Type B pancreatic cell (in vitro differentiated cells): ENCODE measurements around the gene MRM2. TPM values are rescaled to one million over a fixed set of nuclear protein-coding genes. Genes with fewer than 3 reads are reported as not detected.
A peak's percentile ranks its signal among the peaks of the same experiment; 100 is the strongest.

Experiments used
- DNase-seq: peaks from one replicate; pipeline ENCODE4 v3.0.0; 2021; ENCODE audit warnings: mixed read lengths; ENCODE audit not compliant: unreplicated experiment; ENCODE audit errors: extremely low spot score
- H3K27ac Mint-ChIP-seq: 2 replicates; pipeline ENCODE4 v1.8.0; 2021; ENCODE audit warnings: mild to moderate bottlenecking, mixed read lengths
- H3K27me3 Mint-ChIP-seq: 2 replicates; pipeline ENCODE4 v1.8.0; 2021; ENCODE audit warnings: mixed read lengths
- H3K36me3 Mint-ChIP-seq: 2 replicates; pipeline ENCODE4 v1.8.0; 2021; ENCODE audit warnings: mixed read lengths
- H3K4me1 Mint-ChIP-seq: one replicate; pipeline ENCODE4 v1.8.0; 2021; ENCODE audit warnings: mixed read lengths; ENCODE audit not compliant: unreplicated experiment
- H3K4me3 Mint-ChIP-seq: 2 replicates; pipeline ENCODE4 v1.8.0; 2021; ENCODE audit warnings: mild to moderate bottlenecking, mixed read lengths
- H3K9me3 Mint-ChIP-seq: 2 replicates; pipeline ENCODE4 v1.8.0; 2021; ENCODE audit warnings: mixed read lengths
- CTCF ChIP-seq: fragments of 200-600 bp; sonication (generic); conservative IDR thresholded peaks from 2 replicates; pipeline ENCODE4 v1.5.0; 2021; ENCODE audit warnings: antibody characterized with exemption, mild to moderate bottlenecking
- long read RNA-seq: library from polyadenylated mRNA; unstranded; transcript quantifications from one replicate; pipeline ENCODE4 v2.0.0, GENCODE V29; 2020
- total RNA-seq: library from RNA; stranded (reverse); gene quantifications from 2 replicates; pipeline ENCODE4 v1.2.1, GENCODE V29; 2021; ENCODE audit warnings: low replicate concordance

The MRM2 gene
- 29.3 and 35.3 TPM in 2 replicates for total RNA-seq
- long read RNA-seq, transcript MRM2-205 (4 exons, 2,511 nt): minor isoform, 16 of 191 reads
- long read RNA-seq, transcript MRM2-201 (3 exons, 1,601 nt): major isoform, 79 of 191 reads
- long read RNA-seq, partial matches to known transcripts: 23 of 191 reads
- long read RNA-seq, other reads (novel, unspliced or antisense): 69 of 191 reads

DNA sequence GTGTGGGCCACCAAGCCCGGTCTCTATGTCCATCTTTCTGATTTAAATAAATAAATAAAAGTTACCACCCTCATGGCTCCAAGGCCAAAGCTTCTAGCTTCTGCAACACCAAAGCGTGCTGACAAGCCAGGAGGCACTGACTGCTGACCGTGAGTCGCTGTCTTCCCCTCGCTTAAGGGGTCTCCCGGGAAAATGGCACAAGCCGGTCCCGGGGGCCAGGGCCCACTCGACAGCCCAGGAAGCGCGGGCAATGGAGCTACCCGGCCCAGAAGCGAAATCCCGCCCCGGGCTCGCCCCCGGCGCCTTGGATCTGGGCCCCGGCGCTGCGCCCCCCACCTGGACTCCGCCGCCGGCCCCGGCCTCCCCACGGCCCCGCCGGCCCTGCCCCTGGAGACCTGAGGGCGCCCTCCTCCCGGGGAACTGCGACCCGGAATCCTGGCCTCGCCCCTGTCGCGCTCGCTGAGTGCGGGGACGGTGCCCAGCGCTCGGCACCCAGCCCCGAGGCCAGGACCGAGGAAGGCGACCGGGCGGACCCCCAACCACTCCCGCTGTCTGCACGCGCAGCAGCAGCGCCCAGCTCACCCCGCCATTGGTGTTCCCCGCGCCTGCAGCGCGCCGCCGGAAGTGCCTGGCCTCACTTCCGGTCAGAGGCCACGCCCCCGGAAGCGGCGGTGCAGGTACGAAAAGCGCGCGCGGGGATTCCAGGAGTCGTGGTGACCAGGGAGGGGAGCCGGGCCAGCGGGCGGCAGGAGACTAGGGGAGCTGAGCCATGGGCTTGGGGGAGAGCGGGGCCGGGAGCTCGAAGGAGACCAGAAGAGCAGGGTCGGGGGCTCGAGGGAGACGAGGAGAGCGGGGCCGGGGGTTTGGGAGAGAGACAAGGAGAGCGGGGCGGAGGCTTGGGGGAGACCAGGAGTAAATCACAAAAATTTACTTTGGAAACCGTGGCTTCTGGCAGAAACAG lies at the start of gene MRM2, which contains the start of gene NUDT1:
Gene MRM2, minus strand, starts transcription at position 626 of the 961 bp plus-strand sequence. Its CDS starts 36 bp downstream, at position 590.
Gene NUDT1, plus strand, starts transcription at position 647 of the 961 bp plus-strand sequence. CDS start 2,349 bp downstream, outside the sequence.
- Mint-ChIP-seq H3K36me3 (peaks cover 4% of the 10 kb centered on the region), H3K9me3 (no peaks in the 10 kb centered on the region), H3K4me3 (peak within 1 kb of the TSS; percentile 93), H3K27ac (peak within 1 kb of the TSS; percentile 82), H3K4me1 (peaks cover 7% of the 10 kb centered on the region), H3K27me3 (no peaks in the 10 kb centered on the region)
- TF ChIP-seq CTCF: no peak
- peak; percentile 90 for DNase-seq

DNA sequence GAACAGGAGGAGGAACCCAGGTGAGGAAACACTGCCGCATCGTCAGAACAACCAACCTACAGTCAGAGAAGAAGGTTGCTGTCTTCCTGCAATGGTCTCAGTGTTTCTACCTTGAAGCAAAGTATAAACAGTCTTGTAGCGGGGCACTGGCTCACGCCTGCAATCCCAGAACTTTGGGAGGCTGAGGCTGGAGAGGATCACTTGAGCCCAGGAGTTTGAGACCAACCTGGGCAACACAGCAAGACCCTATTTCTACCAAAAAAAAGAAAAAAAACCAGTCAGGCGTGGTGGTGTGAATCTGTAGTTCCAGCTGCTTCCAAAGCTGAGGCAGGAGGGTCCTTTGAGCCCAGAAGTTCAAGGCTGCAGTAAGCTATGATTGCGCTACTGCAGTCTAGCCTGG lies 48.9 kb upstream of the MRM2 start:
- Mint-ChIP-seq H3K4me3 (no peak overlapping the region), H3K36me3 (peaks cover 3% of the 10 kb centered on the region), H3K4me1 (peaks cover 4% of the 10 kb centered on the region), H3K9me3 (no peaks in the 10 kb centered on the region), H3K27me3 (peaks cover 2% of the 10 kb centered on the region), H3K27ac (no peak overlapping the region)
- DNase-seq: no peak
- no peak for TF ChIP-seq CTCF

DNA sequence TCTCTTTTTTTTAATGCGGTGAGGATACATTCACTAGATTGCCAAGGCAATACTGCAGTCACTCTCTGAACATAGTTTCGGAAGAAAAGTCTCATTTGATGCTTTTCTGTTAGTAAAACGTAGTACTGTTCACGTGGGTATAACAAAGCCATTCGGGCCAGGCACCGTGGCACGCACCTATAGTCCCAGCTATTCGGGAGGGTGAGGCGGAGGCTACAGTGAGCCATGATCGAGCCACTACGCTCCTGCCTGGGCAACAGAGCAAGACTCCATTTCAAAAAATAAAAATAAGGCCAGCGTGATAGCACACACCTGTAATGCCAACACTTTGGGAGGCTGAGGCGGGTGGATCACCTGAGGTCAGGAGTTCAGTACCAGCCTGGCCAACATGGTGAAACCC lies 47.6 kb upstream of the MRM2 start:
- H3K4me3 Mint-ChIP-seq: no peak overlapping the region
- no peaks in the 10 kb centered on the region for H3K9me3 Mint-ChIP-seq
- no peak overlapping the region for H3K27ac Mint-ChIP-seq
- no peaks in the 10 kb centered on the region for H3K4me1 Mint-ChIP-seq
- peaks cover 3% of the 10 kb centered on the region for H3K36me3 Mint-ChIP-seq
- no peaks in the 10 kb centered on the region for H3K27me3 Mint-ChIP-seq
- no peak for TF ChIP-seq CTCF
- DNase-seq: no peak

DNA sequence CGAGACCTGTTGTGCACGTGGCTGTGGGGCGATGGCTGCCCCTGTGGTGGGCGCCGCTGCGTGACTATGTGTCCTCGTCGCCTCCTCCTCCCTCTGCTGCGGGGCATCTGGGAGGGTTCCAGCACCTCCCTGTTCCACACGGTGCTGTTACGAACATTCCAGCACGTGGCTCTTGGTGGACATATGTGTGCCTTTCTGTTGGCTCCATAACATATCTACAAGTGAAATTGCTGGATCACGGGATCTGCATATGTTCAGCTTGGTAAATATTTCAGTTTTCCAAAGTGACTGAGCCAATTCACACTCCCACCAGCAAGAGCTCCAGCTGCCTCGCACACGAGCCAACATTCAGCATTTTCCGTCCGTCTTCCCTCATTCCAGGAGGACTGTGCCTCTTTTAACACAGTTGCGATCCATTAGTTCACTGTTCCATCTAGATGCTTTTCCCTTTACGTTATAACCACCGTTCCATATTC lies 47.1 kb upstream of the MRM2 start:
- H3K36me3 Mint-ChIP-seq: peaks cover 3% of the 10 kb centered on the region
- no peaks in the 10 kb centered on the region for H3K9me3 Mint-ChIP-seq
- H3K4me1 Mint-ChIP-seq: no peaks in the 10 kb centered on the region
- TF ChIP-seq CTCF: no peak
- H3K27ac Mint-ChIP-seq: no peak overlapping the region
- no peak for DNase-seq
- no peaks in the 10 kb centered on the region for H3K27me3 Mint-ChIP-seq
- no peak overlapping the region for H3K4me3 Mint-ChIP-seq

DNA sequence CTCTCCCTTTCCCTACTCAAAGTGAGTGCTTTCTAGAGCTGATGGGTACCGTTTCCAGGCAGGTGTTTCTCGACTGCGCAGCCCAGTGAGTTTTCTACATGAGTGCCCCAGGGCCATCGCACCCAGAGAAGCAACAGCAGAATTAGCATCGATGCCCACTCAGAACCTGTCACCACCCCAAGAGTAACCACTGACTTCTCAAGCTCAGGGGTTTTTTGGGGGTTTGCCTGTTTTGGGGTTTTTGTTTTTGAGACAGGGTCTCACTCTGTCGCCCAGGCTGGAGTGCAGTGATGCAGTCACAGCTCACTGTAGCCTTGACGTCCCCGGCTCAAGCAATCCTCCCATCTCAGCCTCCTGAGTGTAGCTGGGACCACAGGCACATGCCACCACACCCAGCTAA lies 46.5 kb upstream of the MRM2 start:
- DNase-seq: no peak
- no peak overlapping the region for H3K27ac Mint-ChIP-seq

More for the DNA sequence above, 46.5 kb upstream of the MRM2 start:
- H3K4me3 Mint-ChIP-seq: no peak overlapping the region
- peaks cover 3% of the 10 kb centered on the region for H3K36me3 Mint-ChIP-seq
- no peaks in the 10 kb centered on the region for H3K4me1 Mint-ChIP-seq
- no peaks in the 10 kb centered on the region for H3K27me3 Mint-ChIP-seq
- no peak for TF ChIP-seq CTCF
- H3K9me3 Mint-ChIP-seq: no peaks in the 10 kb centered on the region
